22Rv1 (cell line): ENCODE results near the gene ETFB.

Source experiments
- H3K27ac ChIP-seq: fragments of 450-650 bp; 2 replicates; pipeline ENCODE4 v1.5.1; 2017
- ZFX ChIP-seq: fragments of 450-650 bp; IDR thresholded peaks from 2 replicates; pipeline ENCODE4 v1.6.1; 2017; ENCODE audit warnings: antibody characterized with exemption, borderline replicate concordance
- TF ChIP-seq, protein P1 (sequence below): fragments of 450-650 bp; IDR thresholded peaks from 2 replicates; pipeline ENCODE4 v1.5.1; 2017; ENCODE audit warnings: mild to moderate bottlenecking

ETFB gene

DNA sequence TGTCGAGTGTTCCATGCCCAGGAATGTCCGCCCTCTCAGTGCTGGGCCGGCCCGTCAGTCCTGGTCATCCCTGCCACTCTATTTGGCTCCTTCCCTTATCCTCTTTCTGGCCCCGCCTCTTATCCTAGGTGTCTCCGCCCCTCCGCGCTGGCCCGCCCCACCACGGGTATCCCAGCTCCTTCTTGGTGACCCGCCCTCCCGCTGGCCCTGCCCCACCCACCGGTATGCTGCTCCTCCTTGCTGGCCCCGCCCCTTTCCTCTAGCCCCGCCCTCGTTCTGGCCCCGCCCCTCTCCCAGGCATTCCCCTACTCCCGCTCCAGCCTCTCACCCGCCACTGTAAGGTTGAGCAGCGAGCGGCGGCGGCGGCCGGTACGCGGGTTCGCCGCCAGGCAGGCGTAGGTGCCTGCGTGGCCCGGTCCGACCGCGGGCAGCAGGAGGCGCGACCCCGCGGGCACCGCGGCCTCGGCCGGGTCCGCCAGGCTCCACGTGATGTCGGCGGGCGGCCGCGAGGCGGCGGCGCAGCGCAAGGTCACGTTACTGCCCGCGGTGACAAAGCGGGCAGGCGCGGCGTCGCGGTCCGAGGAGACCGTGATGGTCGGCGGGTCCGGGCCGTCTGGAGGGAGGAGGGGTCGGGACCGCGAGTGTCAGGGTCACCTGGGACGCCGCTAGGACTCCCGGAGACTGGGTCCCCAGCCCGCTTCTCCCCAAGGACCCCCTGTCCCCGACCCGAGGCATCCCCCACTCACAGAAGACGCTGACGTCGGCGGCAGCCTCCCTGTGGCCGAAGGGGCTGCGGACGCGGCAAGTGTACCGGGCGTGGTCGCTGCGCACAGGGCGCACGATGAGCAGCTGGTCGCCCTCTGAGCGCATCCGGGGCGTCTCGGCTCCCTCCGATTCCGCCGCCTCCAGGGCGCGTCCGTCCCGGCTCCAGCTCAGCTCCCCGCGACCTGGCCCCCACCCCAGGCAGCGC is 26.2 kb downstream of the ETFB start:
- H3K27ac ChIP-seq, result peak overlapping the region; percentile 86
- TF ChIP-seq ZFX, result no peak
- TF ChIP-seq, protein P1, sequence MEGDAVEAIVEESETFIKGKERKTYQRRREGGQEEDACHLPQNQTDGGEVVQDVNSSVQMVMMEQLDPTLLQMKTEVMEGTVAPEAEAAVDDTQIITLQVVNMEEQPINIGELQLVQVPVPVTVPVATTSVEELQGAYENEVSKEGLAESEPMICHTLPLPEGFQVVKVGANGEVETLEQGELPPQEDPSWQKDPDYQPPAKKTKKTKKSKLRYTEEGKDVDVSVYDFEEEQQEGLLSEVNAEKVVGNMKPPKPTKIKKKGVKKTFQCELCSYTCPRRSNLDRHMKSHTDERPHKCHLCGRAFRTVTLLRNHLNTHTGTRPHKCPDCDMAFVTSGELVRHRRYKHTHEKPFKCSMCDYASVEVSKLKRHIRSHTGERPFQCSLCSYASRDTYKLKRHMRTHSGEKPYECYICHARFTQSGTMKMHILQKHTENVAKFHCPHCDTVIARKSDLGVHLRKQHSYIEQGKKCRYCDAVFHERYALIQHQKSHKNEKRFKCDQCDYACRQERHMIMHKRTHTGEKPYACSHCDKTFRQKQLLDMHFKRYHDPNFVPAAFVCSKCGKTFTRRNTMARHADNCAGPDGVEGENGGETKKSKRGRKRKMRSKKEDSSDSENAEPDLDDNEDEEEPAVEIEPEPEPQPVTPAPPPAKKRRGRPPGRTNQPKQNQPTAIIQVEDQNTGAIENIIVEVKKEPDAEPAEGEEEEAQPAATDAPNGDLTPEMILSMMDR, result peak; percentile 50

DNA sequence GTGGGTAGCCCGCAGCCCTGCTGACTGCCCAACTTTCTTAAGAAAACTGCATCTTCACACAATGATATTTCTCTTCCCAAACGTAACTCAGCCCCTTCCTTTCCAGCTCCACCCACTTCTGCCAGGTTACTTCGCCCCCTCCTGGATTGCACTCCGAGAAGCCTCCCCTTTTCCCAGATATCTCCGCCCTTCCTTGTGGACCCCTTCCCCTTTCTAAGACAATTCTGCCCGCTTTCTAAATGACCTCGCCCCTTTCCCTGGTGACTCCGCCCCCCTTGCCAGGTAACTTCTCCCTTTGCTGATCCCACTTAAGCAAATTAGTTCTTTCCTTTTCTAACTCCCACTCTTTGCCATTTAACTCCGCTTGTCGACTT is 26.9 kb downstream of the ETFB start:
- H3K27ac ChIP-seq, result peak overlapping the region; percentile 86

DNA sequence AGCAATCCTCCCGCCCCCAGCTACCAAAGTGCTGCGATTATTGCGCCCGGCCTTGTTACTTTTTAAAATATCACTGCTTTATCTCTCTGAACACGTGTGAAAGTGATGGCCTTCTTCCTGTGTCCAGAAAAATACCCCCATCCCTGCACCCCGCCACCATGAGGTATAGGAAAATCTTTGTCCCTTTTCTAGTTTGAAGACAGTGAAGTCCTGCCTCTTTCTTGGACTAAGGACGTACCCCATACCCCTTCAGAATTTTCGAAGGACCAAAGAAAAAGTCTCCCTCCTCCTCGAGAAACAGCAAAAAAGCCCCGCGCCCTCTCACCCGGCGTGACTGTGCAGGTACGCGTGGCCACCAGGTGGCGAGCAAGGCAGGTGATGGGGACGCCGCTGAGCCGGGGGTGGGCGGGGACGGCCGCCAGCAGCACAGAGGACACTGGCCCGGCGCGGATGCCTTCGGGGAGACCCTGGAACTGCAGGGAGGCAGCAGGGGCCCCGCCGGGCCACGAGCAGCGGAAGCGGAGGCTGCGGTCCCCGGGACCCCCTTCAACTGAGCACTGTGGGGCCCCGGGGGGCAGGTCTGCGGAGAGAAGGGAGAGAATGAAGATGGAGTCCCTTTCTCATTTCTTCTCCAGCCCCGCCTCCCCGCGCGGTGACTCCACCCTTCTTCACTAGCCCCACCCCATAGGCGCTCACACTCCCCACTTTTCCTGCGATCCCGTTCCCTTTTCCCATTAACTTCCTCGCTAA is 27.4 kb downstream of the ETFB start:
- peak overlapping the region; percentile 86 for H3K27ac ChIP-seq
- no peak for TF ChIP-seq ZFX
- TF ChIP-seq, protein P1, result peak; percentile 96

More for the DNA sequence above, 26.9 kb downstream of the ETFB start:
- TF ChIP-seq ZFX, result no peak
- TF ChIP-seq, protein P1, result no peak

DNA sequence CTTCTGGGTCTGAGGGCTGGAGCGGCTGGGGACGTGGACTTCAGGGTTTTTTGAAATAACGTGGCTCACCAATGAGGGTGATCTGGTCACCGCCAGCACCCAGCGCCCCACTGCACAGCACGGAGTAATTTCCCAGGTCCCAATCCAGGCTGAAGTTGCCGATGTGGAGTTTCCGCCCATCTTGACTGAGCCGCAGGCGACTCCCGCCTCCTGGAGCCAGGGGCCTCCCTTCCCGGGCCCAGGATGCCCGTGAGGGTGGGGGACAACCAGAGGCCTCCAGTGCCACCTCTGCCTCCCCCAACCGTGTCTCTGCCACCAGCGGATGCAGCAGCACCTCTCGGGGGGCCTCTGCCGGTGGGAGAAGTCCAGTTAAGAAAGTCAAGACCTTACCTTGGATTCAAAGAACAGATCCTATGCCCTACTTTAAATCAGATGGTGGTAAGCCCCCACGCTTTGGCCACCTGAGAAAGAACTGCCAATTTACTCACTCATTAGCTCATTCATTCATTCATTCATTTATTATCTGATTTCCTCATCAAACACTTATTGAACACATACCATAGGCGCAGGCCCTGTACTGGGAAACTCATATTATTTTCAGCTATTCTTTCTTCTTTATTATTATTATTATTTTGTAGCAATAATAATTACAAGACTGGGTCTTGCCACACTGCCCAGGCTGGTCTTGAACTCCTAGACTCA is 28.2 kb downstream of the ETFB start:
- TF ChIP-seq, protein P1, result no peak
- no peak for TF ChIP-seq ZFX
- no peak overlapping the region; the same call in 1 of the 2 replicates for H3K27ac ChIP-seq

DNA sequence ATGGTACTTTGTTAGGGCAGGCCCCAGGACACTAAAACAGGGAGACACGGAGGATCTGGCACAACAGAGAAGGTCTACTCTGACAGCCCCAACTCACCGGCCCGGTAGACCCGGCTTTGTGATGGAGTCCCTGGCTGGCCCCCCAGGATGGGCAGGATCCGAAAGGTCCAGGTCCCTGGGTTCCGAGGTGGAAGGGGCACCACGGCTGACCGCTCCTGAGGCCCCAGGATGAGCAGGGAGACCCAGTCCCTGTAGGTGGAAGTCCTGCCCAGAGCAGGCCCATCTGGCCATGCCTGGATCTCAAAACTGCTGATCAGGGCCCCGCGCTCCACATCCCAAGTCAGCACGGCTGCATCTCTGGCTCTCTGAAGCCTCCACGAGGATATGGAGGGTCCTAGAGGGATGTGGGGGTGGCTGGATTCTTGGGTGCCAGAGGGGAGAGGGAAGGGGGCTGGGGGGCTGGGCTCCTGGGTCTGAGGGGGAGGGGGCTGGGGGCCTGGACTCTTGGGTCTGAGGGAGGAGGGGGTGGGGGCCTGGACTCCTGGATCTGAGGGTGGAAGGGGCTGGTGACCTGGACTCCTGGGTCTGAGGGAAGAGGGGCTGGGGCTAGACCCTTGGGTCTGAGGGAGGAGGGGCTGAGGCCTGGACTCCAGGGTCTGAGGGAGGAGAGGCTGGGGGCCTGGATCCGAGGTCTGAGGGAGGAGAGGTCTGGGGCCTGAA is 28.9 kb downstream of the ETFB start:
- TF ChIP-seq, protein P1, result no peak
- TF ChIP-seq ZFX, result no peak
- H3K27ac ChIP-seq, result no peak overlapping the region

DNA sequence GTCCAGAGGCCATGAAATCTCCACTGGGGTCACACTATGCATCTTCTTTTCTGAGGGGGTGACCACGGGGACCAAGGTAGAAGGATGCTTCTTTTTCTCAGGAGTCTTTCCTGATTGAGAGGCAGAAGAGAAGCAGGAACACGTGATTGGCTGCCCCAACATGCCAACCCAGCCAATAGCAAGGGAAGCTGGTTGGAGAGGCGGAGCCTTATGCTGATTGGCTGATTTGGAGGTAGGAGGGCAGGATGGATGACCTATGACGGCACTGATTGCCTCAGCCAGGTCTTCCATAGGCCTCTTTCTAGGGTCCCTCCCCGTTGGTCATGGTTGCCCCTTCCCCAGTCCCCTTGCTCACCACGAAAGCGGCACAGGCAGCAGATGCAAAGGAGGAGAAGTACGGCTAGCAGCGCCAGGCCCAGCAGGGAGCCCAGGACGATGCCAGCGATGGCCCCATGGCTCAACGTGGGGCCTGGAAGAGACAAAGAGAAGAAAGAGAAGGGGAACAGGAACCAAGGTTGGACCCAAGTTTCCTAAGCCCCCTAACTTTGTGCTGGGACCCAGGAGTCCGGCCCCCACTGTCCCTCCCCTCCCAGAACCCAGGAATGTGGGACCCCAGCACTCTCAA is 32.2 kb downstream of the ETFB start:
- TF ChIP-seq ZFX, result no peak
- TF ChIP-seq, protein P1, result no peak
- no peak overlapping the region for H3K27ac ChIP-seq
